Measurements from ENCODE around the gene PEAR1. TPM values are rescaled to one million over a fixed set of nuclear protein-coding genes. Genes with fewer than 3 reads are reported as not detected.

Gene PEAR1
- total RNA-seq, 1 donor from 2014 or later, result 1.9 TPM

DNA sequence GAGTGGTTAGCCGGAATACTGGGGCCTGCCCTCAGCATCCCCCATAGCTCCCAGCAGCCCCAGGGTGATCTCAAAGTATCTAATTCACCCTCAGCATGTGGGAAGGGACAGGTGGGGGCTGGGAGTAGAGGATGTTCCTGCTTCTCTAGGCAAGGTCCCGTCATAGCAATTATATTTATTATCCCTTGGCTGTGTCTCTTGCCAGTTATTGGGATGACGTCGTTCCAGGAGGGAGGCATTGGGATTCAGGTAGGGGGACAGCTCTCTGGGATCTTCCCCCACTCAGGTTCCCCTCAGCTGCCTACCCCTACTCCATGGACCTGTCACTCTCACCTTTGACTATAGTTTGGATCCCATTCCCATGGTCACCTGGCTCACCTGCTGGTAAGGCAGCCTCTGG lies 11.9 kb upstream of the PEAR1 start:
- DNase-seq (ENCODE audit: low spot score), result no peak

DNA sequence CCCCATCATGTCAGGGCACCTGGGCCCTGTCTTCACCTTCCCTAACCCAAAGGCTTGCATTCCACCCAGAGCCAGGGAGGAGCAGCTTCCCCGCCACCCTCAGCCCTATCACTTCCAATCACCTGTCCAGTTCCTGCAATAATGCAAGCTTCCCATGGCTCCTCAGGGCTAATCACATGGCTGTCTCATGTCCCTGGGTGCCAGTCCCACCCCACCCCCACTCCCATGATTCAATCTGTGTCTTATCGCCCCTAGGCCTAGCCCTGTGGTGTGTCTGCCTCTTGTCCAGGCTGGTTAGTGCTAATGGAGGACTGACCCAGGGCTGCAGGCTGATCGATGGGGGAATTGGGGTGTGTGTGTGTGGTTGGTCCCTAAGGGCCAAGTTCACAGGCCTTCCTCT lies 11.0 kb upstream of the PEAR1 start:
- no peak for DNase-seq (ENCODE audit: low spot score)

DNA sequence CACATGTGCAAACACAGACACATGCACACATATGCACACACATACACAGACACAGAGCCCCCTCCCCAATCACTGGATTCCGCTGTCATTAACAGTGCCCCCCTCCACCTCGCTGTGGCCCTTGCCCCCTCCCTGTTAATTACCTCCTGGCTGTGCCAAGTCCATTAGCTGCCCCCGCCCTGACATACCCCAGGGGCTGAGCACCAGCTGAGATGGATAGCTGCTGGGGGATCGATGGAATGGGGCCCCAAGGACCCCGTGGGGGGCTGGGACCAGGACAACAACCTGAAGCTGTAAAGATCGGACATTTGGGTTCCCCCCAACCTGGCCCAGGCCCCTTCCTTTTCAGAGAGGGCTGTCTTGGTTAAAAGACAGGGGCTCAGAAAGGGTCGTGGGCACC lies 9.6 kb upstream of the PEAR1 start:
- no peak for DNase-seq (ENCODE audit: low spot score)

DNA sequence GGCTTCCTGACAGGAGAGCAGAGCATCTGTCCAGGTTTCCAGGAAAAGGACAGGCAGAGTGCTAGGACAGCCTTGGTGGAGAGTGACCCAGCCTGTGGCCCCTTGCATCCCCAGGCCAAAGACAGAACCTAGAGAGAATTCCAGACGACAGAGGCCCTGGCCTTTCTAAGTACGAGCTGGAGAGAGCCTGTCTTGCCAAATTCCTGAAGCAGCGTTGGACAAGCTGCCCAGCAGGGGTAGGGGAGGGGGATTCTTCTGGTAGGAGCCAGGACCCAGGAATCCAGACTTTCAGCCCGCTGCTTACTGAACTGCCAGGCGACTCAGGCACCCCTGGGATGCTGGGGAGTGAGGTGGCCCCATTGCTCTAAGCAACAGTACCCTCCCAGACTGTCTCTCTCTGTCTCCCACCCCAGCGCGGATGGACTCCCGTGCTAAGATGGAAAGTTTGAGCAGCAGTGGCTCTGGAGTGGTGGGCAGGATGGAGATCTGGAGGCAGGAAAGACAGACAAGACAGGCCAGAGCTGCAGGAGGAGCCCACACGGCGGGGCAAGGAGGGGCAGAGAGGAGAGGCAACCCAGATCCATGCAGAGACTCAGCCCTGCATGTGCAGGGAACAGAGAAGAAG lies 8.8 kb upstream of the PEAR1 start:
- peak; percentile 57 for DNase-seq (ENCODE audit: low spot score)

DNA sequence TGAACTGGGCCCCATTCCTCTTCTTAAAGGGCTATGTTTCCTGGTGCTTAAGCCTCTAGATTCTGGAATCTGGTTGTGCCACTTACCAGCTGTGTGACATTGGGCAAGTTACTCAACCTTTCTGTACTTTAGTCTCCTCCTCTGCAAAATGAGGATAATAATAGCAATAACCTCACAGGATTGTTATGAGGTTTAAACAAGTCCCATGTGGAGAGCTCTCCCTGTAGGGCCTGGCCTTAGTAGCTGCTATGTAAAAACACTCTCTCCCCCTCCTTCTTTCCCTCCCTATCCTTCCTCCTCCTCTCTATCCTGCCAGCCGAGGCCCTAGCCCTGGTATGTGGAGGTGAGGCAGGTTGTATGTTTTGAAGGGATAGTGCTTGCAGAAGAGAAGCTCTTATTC lies 8.2 kb upstream of the PEAR1 start:
- DNase-seq (ENCODE audit: low spot score), result no peak

DNA sequence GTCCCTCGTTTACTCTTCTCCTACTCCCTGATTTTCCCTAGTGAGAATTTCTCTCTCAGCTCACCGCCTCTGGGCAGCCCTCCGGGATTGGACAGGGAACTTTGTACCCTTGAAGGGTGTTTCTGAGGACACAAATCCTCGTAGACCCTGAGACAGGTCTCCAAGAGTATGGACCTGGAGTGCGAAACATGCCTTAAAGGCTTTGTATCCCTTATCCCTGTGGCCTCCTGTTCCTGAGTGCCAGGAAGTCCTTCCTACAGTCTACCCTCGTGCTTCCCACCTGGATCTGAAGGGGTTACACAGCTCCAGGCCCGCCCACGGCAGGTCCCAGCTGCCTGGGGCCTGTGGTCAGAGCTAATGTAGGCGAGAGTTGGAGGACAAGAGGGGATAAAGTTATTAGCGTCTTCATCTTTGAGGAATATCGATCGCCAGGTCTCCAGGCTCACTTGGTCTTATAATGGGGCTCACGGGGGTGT lies 7.6 kb upstream of the PEAR1 start:
- no peak for DNase-seq (ENCODE audit: low spot score)

DNA sequence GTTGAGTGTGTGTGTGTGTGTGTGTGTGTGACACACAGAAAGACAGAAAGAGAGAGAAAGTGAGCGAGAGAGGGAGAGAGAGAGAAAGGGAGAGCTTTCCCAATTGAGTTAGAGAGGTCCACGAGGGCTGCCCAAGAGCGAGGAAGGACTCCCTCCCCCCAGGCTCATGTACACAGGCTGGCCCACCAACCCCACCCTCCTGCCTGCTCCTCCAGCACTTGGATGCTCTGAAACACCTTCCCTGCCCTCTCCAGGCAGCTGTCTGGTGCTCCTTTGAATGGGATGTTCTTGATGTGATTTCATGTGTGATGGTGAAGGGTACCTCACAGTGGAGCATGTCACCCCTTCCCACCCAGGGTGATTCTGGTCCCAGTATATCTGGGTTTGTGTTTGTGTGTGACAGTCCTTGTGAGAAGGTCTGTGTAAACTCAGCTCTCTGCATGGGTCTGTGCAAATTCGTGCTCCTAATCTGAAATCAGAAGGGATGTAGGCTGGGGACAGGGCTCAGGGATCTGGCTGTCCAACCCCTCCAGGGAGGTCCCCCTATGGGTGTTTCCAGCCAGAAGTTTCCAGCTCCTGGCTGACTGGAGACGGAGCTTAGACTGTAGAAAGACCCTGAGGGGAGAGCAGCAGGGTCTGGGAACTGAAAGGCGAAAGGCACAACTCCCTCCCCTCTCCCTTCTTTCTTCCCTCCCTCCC lies 6.8 kb upstream of the PEAR1 start:
- no peak for DNase-seq (ENCODE audit: low spot score)

DNA sequence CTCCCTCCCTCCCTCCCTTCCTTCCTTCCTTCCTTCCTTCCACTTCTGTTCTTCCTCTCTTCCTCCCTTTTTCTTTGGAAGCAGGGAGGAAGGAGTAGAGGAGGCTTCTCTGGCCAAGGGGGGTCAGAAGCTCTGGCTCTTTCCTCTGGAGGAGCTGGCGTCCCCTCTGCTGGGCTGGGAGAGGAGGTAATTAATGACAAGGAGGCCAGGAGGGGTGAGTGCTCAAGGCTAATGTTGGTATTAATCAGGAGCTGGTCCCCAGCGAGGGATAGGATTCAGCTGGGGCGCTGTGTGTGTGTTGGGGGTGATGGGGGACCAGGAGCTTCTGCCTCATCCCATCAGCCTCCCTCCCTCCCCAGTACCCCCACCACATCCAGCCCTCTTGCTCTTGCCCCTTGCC lies 6.2 kb upstream of the PEAR1 start:
- no peak for DNase-seq (ENCODE audit: low spot score)

DNA sequence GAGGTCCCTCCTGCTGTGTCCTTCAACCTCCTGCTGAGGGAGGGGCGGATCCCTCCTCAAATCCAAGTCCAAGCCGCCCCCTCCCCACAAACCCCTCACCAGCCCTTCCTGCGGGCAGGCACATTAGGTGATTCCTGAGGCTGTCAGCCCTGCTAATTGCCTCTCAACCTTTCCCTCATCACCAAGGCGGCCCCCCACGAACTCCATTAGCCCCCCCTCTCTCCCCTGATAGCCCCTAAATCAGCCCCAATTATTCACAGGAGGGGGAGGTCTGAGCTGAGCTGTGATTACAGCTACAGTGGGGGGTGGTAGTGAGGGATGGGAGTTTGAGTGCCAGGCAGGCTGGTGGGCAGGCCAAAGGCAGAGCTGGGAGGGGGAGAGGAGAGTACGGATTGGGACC lies 5.8 kb upstream of the PEAR1 start:
- DNase-seq (ENCODE audit: low spot score), result no peak

DNA sequence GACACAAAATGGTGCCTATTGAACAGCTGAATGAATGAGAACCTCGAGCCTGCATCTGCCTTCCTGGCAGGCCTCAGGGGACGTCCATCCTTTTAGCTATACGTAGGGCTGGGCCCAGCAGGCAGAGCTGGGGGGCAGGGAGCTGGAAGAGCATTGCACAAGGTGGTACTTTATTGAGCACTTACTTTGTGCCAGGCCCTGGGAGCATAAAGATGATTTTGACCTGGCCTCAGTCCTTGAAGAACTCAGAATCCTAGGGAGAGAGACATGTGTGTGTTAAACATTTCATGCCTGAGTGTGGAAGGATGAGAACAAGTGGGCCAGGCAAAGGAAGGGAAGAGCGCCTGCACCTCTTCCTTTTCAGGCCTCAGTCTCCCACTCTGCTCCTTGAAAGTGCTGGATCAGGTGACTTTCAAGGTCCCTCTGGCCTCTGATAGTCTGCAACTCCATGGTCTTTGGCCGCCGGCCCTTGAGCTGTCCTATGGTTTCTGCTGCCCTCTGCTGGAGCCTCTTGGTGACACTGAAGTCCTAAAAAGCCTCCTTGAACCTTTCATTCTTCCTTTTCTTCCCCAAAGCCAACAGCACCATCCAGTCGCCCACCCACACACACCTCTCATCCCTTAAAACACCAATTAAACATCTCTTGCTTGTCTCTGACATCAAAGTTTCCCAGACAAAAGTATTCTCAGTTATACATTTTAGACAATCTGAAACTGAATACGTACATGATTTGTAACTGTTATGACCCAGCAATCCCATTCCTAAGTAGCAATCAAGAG lies 3.5 kb upstream of the PEAR1 start:
- DNase-seq (ENCODE audit: low spot score), result peak; percentile 88

DNA sequence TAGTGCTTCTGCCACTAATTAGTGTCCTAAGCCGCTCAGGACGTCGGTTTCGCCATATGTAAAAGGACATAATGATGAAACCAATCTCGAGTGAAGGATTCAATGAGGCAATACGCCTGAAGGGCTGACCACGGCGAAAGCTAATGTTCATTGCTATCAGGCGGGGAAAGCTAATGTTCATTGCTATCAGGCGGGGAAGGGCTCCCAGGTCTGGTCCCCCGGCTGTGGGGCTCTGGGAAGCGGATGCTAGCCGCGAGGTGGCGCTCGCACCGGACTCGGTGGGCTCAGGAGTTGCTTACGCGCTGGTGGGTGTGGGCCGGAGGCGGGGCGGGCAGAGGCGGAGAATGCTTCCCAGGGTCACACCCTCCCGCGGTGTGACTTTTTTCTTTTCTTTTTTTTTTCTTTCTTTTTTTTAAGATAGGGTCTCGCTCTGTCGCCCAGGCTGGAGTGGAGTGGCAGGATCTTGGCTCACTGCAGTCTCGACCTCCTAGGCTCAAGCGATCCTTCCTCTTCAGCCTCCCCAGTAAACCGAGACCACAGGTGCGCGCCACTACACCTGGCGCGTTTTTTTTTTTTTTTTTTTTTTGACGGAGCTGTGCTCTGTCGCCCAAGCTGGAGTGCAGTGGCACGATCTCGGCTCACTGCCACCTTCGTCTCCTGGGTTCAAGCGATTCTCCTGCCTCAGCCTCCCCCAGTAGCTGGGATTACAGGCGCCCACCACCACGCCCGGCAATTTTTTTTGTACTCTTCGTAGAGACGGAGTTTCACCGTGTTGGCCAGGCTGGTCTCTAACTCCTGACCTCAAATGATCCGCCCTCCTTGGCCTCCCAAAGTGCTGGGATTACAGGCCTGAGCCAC lies 1.1 kb upstream of the PEAR1 start:
- peak; percentile 96 for DNase-seq (ENCODE audit: low spot score)

DNA sequence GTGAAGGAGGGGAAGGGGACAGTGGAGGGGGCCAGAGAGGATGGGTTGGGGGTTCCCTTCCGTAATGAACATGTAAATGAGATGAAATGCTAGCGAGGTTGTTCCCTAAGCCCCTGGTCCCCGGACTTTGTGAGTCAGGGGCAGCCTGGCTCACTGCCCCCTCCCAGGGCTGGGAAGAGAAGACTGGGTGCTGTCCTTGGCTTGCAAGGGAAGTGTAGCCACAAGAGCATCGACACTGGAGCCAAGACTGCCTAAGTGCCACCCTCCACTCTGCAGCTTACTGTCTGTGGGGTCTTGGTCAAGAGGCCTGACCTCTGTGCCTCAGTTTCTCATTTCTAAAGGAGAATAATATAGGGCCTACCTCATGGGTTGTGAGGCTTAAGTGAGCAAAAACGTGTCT lies 483 bp downstream of the PEAR1 start:
- DNase-seq (ENCODE audit: low spot score), result no peak

DNA sequence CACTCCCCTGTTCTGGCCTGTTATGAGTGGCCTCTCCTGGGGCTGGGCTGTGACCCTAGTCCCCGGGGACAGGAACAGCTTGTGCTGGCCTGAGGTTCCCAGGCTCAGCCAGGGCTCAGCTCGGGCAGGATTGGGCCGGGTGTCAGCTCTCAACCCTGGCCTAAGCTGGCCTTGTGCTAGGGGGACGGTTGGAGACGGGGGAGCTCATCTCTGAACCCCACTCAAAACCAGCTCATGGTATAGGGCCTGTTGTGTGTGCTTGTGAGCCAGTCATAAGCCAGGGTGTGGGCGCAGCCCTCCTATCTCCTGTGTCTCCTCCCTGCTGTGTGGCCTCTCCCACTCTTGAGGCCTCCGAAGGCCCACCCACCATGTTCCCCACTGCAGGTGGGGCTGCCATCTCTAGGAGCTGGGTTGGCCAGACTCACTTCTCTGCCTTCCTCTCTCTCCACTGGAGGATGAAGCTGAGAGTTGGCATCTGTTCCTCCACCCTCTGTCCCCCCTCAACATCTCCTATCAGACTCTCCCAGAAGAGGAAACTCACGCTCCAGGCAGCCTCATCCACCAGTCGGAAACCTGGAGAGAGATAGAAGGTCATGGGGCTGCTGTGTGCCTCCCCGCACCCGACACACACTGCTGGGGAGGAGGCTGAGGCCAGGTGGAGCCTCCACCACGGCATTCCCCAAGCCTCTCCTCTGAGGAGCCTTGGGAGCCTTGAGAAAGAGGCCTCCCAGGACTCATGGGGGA lies 1.4 kb downstream of the PEAR1 start:
- DNase-seq (ENCODE audit: low spot score), result peak; percentile 84

DNA sequence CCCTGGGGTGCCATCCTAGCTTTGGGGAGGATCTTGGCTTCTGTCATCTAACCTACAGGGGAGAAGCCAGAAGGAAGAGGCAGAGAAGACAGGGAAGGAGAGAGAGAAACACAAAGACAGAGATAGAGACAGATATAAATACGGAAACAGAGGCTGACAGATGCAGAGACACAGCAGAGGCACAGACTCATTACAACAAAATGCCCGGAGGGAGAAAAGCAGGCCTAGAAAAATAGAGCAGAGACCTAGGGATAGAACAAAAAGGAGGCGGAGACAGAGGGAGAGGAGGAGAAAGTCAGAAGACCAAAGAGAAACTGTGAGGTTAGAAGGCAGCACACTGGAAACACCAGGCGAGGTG lies 1.9 kb downstream of the PEAR1 start:
- peak; percentile 52 for DNase-seq (ENCODE audit: low spot score)

DNA sequence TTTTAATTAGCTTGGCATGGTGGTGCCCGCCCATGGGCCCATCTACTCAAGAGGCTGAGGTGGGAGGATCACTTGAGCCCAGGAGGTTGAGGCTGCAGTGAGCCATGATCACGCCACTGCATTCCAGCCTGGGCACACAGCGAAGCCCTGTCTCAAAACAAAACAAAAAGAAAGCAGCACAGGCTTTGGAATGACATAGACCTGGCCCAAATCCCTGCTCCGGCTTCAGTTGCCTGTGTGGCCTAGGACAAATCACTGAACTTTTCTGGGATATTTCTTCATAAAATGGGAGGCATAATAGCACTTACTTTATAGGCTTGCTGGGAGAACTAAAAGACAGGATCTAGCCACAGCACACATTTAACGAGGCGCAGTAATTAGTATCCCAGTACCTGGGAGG lies 2.4 kb downstream of the PEAR1 start:
- DNase-seq (ENCODE audit: low spot score), result no peak

DNA sequence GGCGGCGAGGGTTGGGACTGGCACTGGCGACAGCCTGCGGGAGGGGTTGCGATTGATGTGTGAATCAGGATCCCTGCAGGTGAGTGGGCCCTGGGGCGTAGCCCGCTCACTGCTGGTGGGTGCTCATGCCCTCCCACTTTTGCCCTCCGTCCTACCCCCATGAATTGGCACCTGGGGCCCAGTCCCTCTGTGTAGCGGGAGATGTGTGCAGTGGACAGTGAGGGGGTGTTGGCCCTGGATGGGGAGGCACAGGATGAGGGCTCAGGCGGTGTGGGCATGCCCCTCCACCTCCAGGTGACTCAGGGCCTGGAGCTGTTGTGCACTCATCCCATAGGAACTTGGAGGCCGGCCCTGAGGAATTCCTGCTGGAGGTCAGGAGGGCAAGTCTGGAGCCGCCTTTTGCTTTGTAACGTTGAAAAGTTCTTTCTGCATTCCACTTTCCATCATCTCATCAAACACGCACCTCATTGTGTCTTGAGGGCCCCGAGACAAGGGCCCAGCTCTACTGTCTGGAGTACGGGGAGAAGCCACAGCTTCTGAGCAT lies 3.0 kb downstream of the PEAR1 start:
- DNase-seq (ENCODE audit: low spot score), result peak; percentile 79

DNA sequence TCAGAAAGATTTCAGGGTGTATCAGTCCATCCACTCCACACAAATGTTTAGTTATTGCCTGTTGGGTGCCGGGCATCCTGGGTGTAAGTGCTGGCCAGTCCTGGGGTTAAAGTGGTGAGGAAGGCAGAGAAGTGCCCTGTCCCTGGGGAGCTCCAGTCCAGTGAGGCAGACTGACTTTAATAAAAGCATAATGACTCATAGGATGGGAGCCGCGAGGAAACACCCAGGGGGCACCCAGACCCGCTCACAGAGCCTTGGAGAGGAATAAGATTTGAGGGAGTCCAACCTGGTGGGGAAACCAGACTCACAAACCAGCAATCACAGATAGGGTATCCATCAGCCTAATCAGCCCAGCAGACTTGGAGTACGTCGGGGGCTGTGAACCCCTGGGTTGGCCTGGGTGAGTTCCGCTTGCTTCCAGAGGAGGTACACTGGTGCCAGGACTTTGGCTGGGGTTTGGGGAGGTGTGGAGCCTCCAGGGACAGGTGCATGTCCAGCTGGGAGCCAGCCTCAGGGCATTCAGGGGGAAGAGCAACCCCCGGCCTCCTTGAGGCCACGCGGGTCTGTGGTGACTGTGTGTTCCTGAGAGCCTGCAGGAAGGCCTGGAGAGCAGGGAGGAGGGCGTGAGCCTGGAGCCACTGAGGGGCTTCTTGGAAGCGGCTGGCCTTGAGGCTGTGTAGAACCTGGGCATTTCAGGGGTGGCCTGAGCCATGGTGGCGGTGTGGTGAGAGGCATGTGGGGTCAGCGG lies 3.7 kb downstream of the PEAR1 start:
- peak; percentile 55 for DNase-seq (ENCODE audit: low spot score)

DNA sequence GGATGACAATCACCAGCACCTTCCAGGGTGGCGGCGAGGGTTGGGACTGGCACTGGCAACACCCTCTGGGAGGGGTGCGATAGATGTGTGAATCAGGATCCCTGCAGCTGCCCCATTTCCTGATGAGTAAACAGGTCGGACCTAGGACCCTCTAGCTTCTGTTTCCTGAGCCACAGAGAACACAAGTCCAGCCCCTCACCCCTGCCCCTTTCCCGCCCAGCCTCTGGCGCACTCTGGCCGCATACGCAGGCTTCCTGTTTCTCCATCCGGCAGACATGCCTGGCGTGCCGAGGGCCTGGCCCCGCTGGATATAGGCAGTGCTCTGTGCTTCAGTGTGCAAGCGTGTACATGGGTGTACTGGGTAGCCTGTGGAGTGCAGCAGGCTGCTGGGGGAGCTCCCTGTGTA lies 4.6 kb downstream of the PEAR1 start:
- peak; percentile 85 for DNase-seq (ENCODE audit: low spot score)

DNA sequence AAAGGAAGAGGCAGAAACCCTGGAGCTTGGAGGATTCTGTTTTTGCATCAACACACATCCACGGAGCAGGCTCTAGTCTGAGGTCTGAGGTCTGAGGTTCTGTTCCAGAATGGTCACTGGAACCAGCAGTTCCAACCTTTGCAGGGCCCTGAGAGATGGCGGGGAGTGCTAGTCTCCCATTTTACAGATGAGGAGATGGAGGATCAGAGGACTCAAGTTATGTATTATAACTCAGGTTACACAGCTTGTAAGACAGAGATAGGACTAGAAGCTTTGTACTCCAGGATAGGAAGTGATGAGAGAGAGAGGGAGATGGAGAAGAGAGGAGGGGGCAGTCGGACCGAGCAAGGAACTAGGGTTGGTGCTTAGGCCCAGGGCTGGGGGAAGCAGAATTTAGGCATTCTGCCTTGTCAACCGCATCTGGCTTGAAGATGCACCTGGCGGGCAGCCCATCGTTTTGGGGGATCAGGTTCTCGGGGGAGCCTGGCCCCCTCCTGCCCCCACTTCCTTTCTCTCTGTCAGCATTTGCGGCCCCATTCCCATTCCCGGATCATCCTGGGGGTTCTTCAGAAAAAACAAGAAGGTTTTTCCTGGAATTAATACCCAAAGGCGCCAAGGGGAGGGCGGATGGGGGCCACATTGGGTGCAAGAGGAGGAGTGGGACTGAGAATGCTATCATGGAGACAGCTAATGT lies 5.6 kb downstream of the PEAR1 start:
- DNase-seq (ENCODE audit: low spot score), result no peak
